Endometrium (tissue), 2 donors: ENCODE data around the gene TSPOAP1.

Experiments
- FAIRE-seq: peaks from 2 replicates; lab custom pipeline; 2012; peaks lifted over from hg19 to GRCh38; lab: Jason Lieb, UNC
- donor health status: control.
- donor health status: control.

TSPOAP1 gene

GRCh38 chr17:58328195-58329034 is at the start of gene TSPOAP1:
TSS of gene TSPOAP1 (minus strand) at chr17:58328795. CDS start at chr17:58327920, 875 bp downstream.
- FAIRE-seq = no peak

- no peak for FAIRE-seq
Measured at GRCh38 chr17:58377661-58378060, 49.1 kb upstream of the TSPOAP1 start.

GRCh38 chr17:58377093-58377601 is 48.6 kb upstream of the TSPOAP1 start:
- FAIRE-seq = no peak

GRCh38 chr17:58376472-58377000 is 47.9 kb upstream of the TSPOAP1 start:
- FAIRE-seq = no peak

GRCh38 chr17:58375811-58376210 is 47.2 kb upstream of the TSPOAP1 start:
- no peak for FAIRE-seq

GRCh38 chr17:58375256-58375655 is 46.7 kb upstream of the TSPOAP1 start:
- FAIRE-seq = no peak

- no peak for FAIRE-seq
Measured at GRCh38 chr17:58373923-58374322, 45.3 kb upstream of the TSPOAP1 start.

GRCh38 chr17:58373003-58373402 is 44.4 kb upstream of the TSPOAP1 start:
- no peak for FAIRE-seq

- FAIRE-seq = no peak
Measured at GRCh38 chr17:58371300-58371950, 42.8 kb upstream of the TSPOAP1 start.

- no peak for FAIRE-seq
Measured at GRCh38 chr17:58370716-58371115, 42.1 kb upstream of the TSPOAP1 start.

- no peak for FAIRE-seq
Measured at GRCh38 chr17:58370309-58370708, 41.7 kb upstream of the TSPOAP1 start.

- FAIRE-seq = no peak
Measured at GRCh38 chr17:58369214-58370031, 40.8 kb upstream of the TSPOAP1 start.

GRCh38 chr17:58368860-58369213 is 40.2 kb upstream of the TSPOAP1 start:
- FAIRE-seq = no peak

GRCh38 chr17:58367461-58367860 is 38.9 kb upstream of the TSPOAP1 start:
- FAIRE-seq = no peak

- no peak for FAIRE-seq
Measured at GRCh38 chr17:58365980-58366595, 37.5 kb upstream of the TSPOAP1 start.

- no peak for FAIRE-seq
Measured at GRCh38 chr17:58365185-58365979, 36.8 kb upstream of the TSPOAP1 start.

GRCh38 chr17:58364270-58364942 is 35.8 kb upstream of the TSPOAP1 start:
- FAIRE-seq = no peak

- no peak for FAIRE-seq
Measured at GRCh38 chr17:58363457-58364185, 35.0 kb upstream of the TSPOAP1 start.

- no peak for FAIRE-seq
Measured at GRCh38 chr17:58362368-58363014, 33.9 kb upstream of the TSPOAP1 start.
